OCI-LY3 (cell line): ENCODE results near the gene RGS1.
A peak's percentile ranks its signal among the peaks of the same experiment; 100 is the strongest.

Experiments
- EZH2phosphoT487 ChIP-seq: fragments of 200-600 bp; shearing (Covaris generic); IDR thresholded peaks from 2 replicates; pipeline ENCODE4 v1.6.1; 2018; ENCODE audit warnings: antibody characterized with exemption, mixed run types, low read depth
- TF ChIP-seq, protein P1 (sequence below): fragments of 200-600, 300-600 bp; sonication (generic); IDR thresholded peaks from 2 replicates; pipeline ENCODE4 v1.5.1; 2014; ENCODE audit warnings: antibody characterized with exemption, low read length, low read depth

DNA sequence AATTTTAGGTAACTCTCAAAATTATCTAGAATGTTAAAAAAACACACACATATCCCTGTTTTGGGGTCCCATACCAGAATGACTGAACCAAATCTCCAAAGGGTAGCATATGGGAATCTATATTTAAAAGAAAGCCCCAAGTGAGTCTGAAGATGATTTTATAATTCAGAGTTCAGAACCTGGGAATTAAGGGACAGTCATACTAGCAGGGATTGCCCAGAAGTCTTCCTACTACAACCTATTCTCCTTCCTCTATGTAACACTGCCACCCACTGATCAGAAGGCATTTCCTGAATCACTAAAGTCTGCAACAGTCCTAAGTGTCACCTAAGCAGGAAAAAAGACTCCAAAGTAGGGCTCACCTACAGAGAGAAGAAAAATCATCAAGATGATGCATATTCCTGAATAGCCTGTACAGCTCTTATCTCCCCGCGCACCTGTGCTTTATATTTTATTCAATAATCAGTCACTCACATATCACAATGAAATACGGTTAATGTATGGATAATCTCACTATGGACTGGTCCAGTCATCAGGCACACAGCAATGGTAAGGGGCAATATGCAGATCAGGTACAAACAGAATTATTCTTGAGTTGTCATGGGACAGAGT is 4.9 kb downstream of the RGS1 start:
- TF ChIP-seq, protein P1, sequence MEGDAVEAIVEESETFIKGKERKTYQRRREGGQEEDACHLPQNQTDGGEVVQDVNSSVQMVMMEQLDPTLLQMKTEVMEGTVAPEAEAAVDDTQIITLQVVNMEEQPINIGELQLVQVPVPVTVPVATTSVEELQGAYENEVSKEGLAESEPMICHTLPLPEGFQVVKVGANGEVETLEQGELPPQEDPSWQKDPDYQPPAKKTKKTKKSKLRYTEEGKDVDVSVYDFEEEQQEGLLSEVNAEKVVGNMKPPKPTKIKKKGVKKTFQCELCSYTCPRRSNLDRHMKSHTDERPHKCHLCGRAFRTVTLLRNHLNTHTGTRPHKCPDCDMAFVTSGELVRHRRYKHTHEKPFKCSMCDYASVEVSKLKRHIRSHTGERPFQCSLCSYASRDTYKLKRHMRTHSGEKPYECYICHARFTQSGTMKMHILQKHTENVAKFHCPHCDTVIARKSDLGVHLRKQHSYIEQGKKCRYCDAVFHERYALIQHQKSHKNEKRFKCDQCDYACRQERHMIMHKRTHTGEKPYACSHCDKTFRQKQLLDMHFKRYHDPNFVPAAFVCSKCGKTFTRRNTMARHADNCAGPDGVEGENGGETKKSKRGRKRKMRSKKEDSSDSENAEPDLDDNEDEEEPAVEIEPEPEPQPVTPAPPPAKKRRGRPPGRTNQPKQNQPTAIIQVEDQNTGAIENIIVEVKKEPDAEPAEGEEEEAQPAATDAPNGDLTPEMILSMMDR: peak; percentile 85
- TF ChIP-seq EZH2phosphoT487: no peak
